GM19240 (cell line): Measurements from ENCODE around the gene SYCP1.
"Not testable (repeated sequence)": the region's sequence is repeated elsewhere in the genome, so short reads cannot be mapped to it uniquely, and the experiment has no call there.

Source experiments
- DNase-seq: peaks from one replicate; pipeline ENCODE4 v3.0.0; 2011; ENCODE audit warnings: low spot score; ENCODE audit not compliant: insufficient read length

Gene SYCP1

GRCh38 chr1:114976891-114977290, 122.2 kb downstream of the SYCP1 start:
- no peak for DNase-seq

- no peak for DNase-seq
Observed at GRCh38 chr1:114979278-114979891, 124.7 kb downstream of the SYCP1 start.

GRCh38 chr1:114982251-114982650, 127.6 kb downstream of the SYCP1 start:
- no peak for DNase-seq

- no peak for DNase-seq
Observed at GRCh38 chr1:114986286-114986685, 131.6 kb downstream of the SYCP1 start.

- DNase-seq: no peak
Observed at GRCh38 chr1:114988095-114988494, 133.4 kb downstream of the SYCP1 start.

- no peak for DNase-seq
Observed at GRCh38 chr1:114997510-114998289, 143.0 kb downstream of the SYCP1 start.

GRCh38 chr1:115006191-115006590, 151.5 kb downstream of the SYCP1 start:
- no peak for DNase-seq

- no peak for DNase-seq
Observed at GRCh38 chr1:115012006-115012405, 157.3 kb downstream of the SYCP1 start.

- DNase-seq: no peak
Observed at GRCh38 chr1:115012434-115012833, 157.8 kb downstream of the SYCP1 start.

- DNase-seq: no peak
Observed at GRCh38 chr1:115013792-115014191, 159.1 kb downstream of the SYCP1 start.

GRCh38 chr1:115019549-115019948, 164.9 kb downstream of the SYCP1 start:
- DNase-seq: not testable (repeated sequence)

- no peak for DNase-seq
Observed at GRCh38 chr1:115021145-115021544, 166.5 kb downstream of the SYCP1 start.

GRCh38 chr1:115023593-115023992, 168.9 kb downstream of the SYCP1 start:
- DNase-seq: no peak

GRCh38 chr1:115029526-115029925, 174.9 kb downstream of the SYCP1 start, which contains the start of gene TSHB:
TSS of gene TSHB (plus strand) at chr1:115029826. CDS start at chr1:115033363, 3,537 bp downstream.
- DNase-seq: no peak

GRCh38 chr1:115031595-115031994, 176.9 kb downstream of the SYCP1 start:
- no peak for DNase-seq

- DNase-seq: no peak
Observed at GRCh38 chr1:115035652-115036051, 181.0 kb downstream of the SYCP1 start.

- no peak for DNase-seq
Observed at GRCh38 chr1:115036814-115037507, 182.3 kb downstream of the SYCP1 start.

- no peak for DNase-seq
Observed at GRCh38 chr1:115040501-115040900, 185.8 kb downstream of the SYCP1 start.

GRCh38 chr1:115041654-115042053, 187.0 kb downstream of the SYCP1 start:
- no peak for DNase-seq
